Cardiac fibroblast (primary cell): Measurements from ENCODE around the gene HEYL.
A peak's percentile ranks its signal among the peaks of the same experiment; 100 is the strongest.

ENCODE experiments used
- DNase-seq, 2 donors: peaks; one replicate each; pipeline versions ENCODE4 v3.0.0 to v3.0.0-alpha.2; 2010; ENCODE audit warnings: low read depth in 2 of 2
- H3K4me3 ChIP-seq, 2 donors: replicated peaks in 1 of 2; 1 replicate in 1 of 2; 2 replicates in 1 of 2; pipeline ENCODE4 v1.5.1; 2011; ENCODE audit warnings: low read depth in 2 of 2, low read length in 2 of 2, mild to moderate bottlenecking in 2 of 2, moderate library complexity in 1 of 2
- TF ChIP-seq, protein P1 (sequence below): IDR thresholded peaks from one replicate; pipeline ENCODE4 v1.5.1; 2011; ENCODE audit warnings: low read depth, mild to moderate bottlenecking, low read length, inconsistent platforms

The HEYL gene

GRCh38 chr1:39622427-39622826, 17.0 kb downstream of the HEYL start:
- no peak overlapping the region for H3K4me3 ChIP-seq
- TF ChIP-seq, protein P1, sequence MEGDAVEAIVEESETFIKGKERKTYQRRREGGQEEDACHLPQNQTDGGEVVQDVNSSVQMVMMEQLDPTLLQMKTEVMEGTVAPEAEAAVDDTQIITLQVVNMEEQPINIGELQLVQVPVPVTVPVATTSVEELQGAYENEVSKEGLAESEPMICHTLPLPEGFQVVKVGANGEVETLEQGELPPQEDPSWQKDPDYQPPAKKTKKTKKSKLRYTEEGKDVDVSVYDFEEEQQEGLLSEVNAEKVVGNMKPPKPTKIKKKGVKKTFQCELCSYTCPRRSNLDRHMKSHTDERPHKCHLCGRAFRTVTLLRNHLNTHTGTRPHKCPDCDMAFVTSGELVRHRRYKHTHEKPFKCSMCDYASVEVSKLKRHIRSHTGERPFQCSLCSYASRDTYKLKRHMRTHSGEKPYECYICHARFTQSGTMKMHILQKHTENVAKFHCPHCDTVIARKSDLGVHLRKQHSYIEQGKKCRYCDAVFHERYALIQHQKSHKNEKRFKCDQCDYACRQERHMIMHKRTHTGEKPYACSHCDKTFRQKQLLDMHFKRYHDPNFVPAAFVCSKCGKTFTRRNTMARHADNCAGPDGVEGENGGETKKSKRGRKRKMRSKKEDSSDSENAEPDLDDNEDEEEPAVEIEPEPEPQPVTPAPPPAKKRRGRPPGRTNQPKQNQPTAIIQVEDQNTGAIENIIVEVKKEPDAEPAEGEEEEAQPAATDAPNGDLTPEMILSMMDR, result no peak
- no peak for DNase-seq

DNA sequence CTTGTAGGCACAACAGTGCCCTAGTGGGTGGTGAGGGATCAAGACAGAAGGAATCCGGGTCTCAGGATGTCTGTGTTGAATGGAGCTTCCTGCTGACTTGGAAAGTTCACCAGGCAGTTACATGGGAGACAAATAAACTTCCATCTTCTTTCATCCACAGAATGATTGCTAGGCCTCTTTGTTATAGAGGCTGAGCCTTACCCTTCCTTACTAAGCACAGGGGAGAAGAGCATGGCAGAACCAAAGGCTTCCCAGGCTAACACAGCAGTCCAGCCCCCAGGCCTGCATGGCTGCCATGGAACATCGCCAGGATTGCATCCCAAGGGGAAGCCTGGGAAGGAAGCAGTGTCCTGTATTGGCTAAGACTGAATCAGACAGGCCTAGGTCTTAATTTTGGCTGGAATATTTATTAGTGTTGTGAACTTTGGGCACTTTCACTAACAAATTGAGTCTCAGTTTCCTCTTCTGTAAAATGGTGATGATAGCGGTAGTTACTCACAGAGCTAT, 18.7 kb downstream of the HEYL start:
- DNase-seq, result peak; percentile 38 to 48
- no peak overlapping the region for H3K4me3 ChIP-seq
- TF ChIP-seq, protein P1, result no peak

DNA sequence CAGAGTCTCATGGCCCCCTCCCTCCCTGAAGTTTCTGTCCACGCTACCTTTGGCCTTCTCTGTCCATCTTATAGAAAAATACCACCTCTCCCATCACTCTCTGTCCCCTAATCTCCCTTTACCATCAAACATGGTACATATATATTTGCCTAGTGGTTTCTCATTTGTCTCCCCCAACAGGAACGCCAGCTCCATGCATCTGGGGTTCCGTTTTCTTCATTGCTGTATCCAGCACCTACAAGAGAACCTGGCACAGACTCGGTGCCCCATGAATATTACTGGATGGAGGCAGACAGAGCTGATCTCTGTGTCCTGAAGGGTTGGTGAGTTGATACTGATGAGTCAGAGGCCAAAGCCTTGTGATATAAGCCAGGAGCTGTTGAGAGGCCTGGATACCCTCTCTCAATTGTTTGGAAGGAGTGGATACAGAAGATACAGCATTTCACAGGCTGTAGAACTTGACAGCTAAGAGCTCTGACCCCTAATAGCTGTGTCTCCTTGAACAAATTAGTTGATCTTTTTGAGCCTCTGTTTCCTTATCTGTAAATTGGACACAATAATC, 21.9 kb downstream of the HEYL start:
- H3K4me3 ChIP-seq, result no peak overlapping the region
- TF ChIP-seq, protein P1, result no peak
- no peak for DNase-seq

- TF ChIP-seq, protein P1, result no peak
- no peak for DNase-seq
- H3K4me3 ChIP-seq, result no peak overlapping the region
Observed at GRCh38 chr1:39615086-39615673, 24.3 kb downstream of the HEYL start.

GRCh38 chr1:39614488-39614887, 25.0 kb downstream of the HEYL start:
- no peak overlapping the region for H3K4me3 ChIP-seq
- TF ChIP-seq, protein P1, result no peak
- no peak for DNase-seq

- H3K4me3 ChIP-seq, result no peak overlapping the region
- peak in 1 of 2 donors; percentile 31 for DNase-seq
- TF ChIP-seq, protein P1, result no peak
Observed at GRCh38 chr1:39613250-39613649, 26.2 kb downstream of the HEYL start.
